ENCODE measurements around the gene ENAH. TPM values are rescaled to one million over a fixed set of nuclear protein-coding genes. Genes with fewer than 3 reads are reported as not detected.

Gene ENAH
- total RNA-seq, 6 experiments from 2014 or later: 9.0 to 33.2 (median 20.8) TPM

DNA sequence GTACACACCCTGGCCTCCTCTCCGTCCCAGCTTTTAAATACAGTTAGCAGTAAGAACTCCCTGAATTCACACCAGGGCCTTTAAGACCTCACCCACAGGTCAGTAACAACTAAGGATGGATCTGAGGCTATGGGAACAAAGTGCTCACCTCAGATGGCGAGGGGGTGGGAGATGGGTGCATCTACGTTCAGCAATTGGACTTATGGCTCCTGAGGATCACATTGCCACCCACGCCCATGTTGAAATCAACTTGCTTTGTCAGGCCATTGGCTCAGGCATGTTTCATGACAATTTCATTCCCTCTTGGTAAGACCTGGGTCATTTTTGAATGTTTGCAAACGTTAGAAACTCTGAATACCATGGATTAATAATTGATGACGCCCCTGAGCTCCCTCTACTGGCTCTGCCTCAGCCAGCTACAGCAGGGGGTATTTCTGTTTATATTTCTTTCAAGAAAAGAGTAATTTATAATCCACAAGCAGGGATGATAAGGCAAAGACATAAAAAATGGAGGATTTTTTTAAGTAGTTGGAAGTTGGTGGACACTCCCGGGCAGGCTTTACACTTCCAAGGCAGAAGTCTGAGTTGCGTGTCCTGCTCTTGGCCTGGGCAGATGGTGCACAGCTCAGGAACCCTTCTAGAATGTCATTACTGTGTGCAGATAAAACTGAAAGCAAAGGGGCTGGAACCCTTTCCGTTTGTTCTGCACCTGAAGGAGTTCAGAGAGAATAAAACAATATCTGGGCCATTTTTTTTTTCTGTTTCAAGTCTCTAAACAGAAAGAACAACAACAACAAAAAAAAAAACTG, 211.4 kb downstream of the ENAH start:
- peak in 1 of 3 donors; percentile 87 for DNase-seq
- peak; percentile 64 to 81 (median 77) for ATAC-seq

GRCh38 chr1:225440380-225441221, 212.3 kb downstream of the ENAH start:
- TF ChIP-seq, protein P1, sequence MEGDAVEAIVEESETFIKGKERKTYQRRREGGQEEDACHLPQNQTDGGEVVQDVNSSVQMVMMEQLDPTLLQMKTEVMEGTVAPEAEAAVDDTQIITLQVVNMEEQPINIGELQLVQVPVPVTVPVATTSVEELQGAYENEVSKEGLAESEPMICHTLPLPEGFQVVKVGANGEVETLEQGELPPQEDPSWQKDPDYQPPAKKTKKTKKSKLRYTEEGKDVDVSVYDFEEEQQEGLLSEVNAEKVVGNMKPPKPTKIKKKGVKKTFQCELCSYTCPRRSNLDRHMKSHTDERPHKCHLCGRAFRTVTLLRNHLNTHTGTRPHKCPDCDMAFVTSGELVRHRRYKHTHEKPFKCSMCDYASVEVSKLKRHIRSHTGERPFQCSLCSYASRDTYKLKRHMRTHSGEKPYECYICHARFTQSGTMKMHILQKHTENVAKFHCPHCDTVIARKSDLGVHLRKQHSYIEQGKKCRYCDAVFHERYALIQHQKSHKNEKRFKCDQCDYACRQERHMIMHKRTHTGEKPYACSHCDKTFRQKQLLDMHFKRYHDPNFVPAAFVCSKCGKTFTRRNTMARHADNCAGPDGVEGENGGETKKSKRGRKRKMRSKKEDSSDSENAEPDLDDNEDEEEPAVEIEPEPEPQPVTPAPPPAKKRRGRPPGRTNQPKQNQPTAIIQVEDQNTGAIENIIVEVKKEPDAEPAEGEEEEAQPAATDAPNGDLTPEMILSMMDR (IDR thresholded peaks at IDR 0.05): no peak
- TF ChIP-seq POLR2A (IDR thresholded peaks at IDR 0.05): no peak
- DNase-seq: no peak
- no peaks in the 10 kb centered on the region for H3K27me3 ChIP-seq
- peaks cover 0 to 54% (median 23%) of the 10 kb centered on the region in 4 donors for H3K4me1 ChIP-seq
- H3K4me3 ChIP-seq: no peak overlapping the region
- peak overlapping the region; percentile 25 to 87 (median 76) for H3K27ac ChIP-seq
- H3K9me3 ChIP-seq: peaks cover 0 to 3% (median 0%) of the 10 kb centered on the region in 4 donors
- no peaks in the 10 kb centered on the region for H3K36me3 ChIP-seq
- 66% methylated on average over 4 of the region's 4 CpGs for WGBS (ENCODE audit: insufficient coverage, low coverage, low lambda C conversion rate, missing lambda C conversion rate)
- intact Hi-C loops (cut with DNase I): no loop called here
- no peak for ATAC-seq

More for the DNA sequence above, 211.4 kb downstream of the ENAH start:
- Histone ChIP-seq H3K4me1 (peaks cover 0 to 61% (median 26%) of the 10 kb centered on the region in 4 donors), H3K4me3 (no peak overlapping the region), H3K9me3 (peaks cover 0 to 3% (median 0%) of the 10 kb centered on the region in 4 donors), H3K27ac (peak overlapping the region; percentile 61 to 87 (median 76)), H3K36me3 (no peaks in the 10 kb centered on the region), H3K27me3 (no peaks in the 10 kb centered on the region)
- WGBS (ENCODE audit: insufficient coverage, low coverage, low lambda C conversion rate, missing lambda C conversion rate): 20% methylated on average over 9 of the region's 9 CpGs
- intact Hi-C loops (cut with DNase I): no loop called here
- peak; percentile 49 for TF ChIP-seq POLR2A (IDR thresholded peaks at IDR 0.05)
- TF ChIP-seq, protein P1 (IDR thresholded peaks at IDR 0.05): peak; percentile 49 to 73 (median 63)

DNA sequence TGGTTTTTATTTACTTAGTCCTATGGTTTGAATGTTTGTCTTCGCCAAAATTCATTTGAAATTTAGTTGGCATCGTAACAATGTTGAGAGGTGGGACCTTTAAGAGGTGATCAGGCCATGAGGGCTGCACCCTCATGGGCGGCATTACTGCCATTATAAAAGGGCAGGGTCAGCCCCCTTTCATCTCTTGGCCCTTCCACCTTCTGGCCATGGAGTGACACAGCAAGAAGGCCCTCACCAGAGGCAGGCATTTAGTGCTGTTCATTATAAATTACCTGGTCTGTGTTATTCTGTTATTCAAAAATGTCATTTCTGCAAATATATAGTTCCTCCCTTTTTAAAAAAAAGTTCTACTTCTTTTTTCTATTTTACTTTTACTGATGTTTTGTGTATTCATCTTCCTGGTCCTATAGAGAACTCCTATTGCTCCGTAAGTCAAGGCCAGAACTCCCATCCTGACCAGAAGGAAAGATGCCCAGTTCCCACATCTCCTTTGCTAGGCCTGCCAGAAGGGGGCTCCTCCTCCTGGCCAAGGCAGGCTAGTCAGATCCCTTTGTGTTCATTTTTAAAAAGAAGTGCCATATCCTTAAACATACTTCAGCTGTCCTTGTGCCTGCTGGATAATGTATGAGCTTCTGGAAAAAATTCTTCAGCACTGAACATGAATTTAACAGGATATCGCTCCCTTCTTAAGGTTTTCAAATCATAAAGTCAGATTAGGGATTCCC, 215.0 kb downstream of the ENAH start:
- peaks cover 0 to 3% (median 0%) of the 10 kb centered on the region in 4 donors for H3K9me3 ChIP-seq
- H3K4me1 ChIP-seq: peaks cover 0 to 28% (median 10%) of the 10 kb centered on the region in 4 donors
- intact Hi-C loops (cut with DNase I): no loop called here
- no peaks in the 10 kb centered on the region for H3K27me3 ChIP-seq
- no peak overlapping the region for H3K4me3 ChIP-seq
- ATAC-seq (no peak), DNase-seq (no peak)
- no peak for TF ChIP-seq POLR2A (IDR thresholded peaks at IDR 0.05)
- TF ChIP-seq, protein P1 (IDR thresholded peaks at IDR 0.05): peak; percentile 14 to 39 (median 34)
- no peaks in the 10 kb centered on the region for H3K36me3 ChIP-seq
- H3K27ac ChIP-seq: no peak overlapping the region
- WGBS (ENCODE audit: insufficient coverage, low coverage, low lambda C conversion rate, missing lambda C conversion rate): 71% methylated on average over 5 of the region's 5 CpGs

Other genes with a start within 250 kb of the ENAH start
- gene LBR, start 225.1 kb downstream of the ENAH start, total RNA-seq: 10 to 100 TPM; 21.9 to 41.8 (median 31.4) TPM
- 100 to 1,000 TPM; 132 to 150 (median 141) TPM for gene SRP9, start 124.7 kb upstream of the ENAH start, total RNA-seq
- 1,000 to 10,000 TPM in 3 of 6 experiments, 100 to 1,000 TPM in 3; 331 to 4,402 (median 1,032) TPM for gene EPHX1, start 157.0 kb upstream of the ENAH start, total RNA-seq
- 10 to 100 TPM; 32.1 to 81.5 (median 44.9) TPM for gene TMEM63A, start 229.3 kb upstream of the ENAH start, total RNA-seq
- 1 to 10 TPM in 1 of 6 experiments, under 1 TPM in 3, not detected in 2; 0.29 to 1.1 (median 0.54) TPM for gene LEFTY1, start 236.0 kb upstream of the ENAH start, total RNA-seq